Upper lobe of left lung (tissue), 4 donors: ENCODE measurements around the gene GAP43.

ENCODE experiments used
- EP300 ChIP-seq, 4 donors: sonication (generic); formaldehyde crosslinking; IDR thresholded peaks; one replicate each; pipeline ENCODE4 v1.5.1; 2017; ENCODE audit warnings: antibody characterized with exemption in 4 of 4, control low read depth in 2 of 4
- POLR2A ChIP-seq, 4 donors: fragments of 450-650 bp; IDR thresholded peaks; one replicate each; pipeline ENCODE4 v1.5.1; 2016 to 2017; ENCODE audit warnings: antibody characterized with exemption in 4 of 4, mild to moderate bottlenecking in 2 of 4
- POLR2AphosphoS5 ChIP-seq, 2 donors: sonication (generic); formaldehyde crosslinking; IDR thresholded peaks; one replicate each; pipeline ENCODE4 v1.5.1; 2017; ENCODE audit warnings: antibody characterized with exemption in 2 of 2
- TF ChIP-seq, protein P1 (sequence below), 6 experiments: fragments of 450-650 bp in 4 of 6; fragments of 200-600 bp in 2 of 6; sonication (generic) in 2 of 6; IDR thresholded peaks; one replicate each; pipeline ENCODE4 v1.5.1; 2016 to 2019; ENCODE audit warnings: antibody characterized with exemption in 6 of 6

GRCh38 chr3:115681736-115682135 is 58.4 kb downstream of the GAP43 start:
- TF ChIP-seq, protein P1, sequence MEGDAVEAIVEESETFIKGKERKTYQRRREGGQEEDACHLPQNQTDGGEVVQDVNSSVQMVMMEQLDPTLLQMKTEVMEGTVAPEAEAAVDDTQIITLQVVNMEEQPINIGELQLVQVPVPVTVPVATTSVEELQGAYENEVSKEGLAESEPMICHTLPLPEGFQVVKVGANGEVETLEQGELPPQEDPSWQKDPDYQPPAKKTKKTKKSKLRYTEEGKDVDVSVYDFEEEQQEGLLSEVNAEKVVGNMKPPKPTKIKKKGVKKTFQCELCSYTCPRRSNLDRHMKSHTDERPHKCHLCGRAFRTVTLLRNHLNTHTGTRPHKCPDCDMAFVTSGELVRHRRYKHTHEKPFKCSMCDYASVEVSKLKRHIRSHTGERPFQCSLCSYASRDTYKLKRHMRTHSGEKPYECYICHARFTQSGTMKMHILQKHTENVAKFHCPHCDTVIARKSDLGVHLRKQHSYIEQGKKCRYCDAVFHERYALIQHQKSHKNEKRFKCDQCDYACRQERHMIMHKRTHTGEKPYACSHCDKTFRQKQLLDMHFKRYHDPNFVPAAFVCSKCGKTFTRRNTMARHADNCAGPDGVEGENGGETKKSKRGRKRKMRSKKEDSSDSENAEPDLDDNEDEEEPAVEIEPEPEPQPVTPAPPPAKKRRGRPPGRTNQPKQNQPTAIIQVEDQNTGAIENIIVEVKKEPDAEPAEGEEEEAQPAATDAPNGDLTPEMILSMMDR (IDR thresholded peaks at IDR 0.05) = no peak
- TF ChIP-seq POLR2AphosphoS5 (IDR thresholded peaks at IDR 0.05) (no peak), POLR2A (IDR thresholded peaks at IDR 0.05) (no peak), EP300 (IDR thresholded peaks at IDR 0.05) (no peak)
